DND-41 (cell line): Measurements from ENCODE around the gene TNFSF9.

Experiments
- ATAC-seq: fragments of 200-7000 bp; cut with Tn5 transposase; 3 replicates; pipeline ENCODE4 v1.9.1; 2021; ENCODE audit warnings: low read depth; ENCODE audit not compliant: insufficient read depth
- DNase-seq: peaks from one replicate; pipeline ENCODE4 v3.0.0-alpha.2; 2020
- H2AFZ ChIP-seq: 2 replicates; pipeline ENCODE4 v1.6.0; 2012; ENCODE audit warnings: low read depth, low read length
- H3K27ac ChIP-seq: 2 replicates; pipeline ENCODE4 v1.5.1; 2012; ENCODE audit warnings: low read length, inconsistent platforms
- H3K27me3 ChIP-seq: fragments of 200-600 bp; sonication (generic); 2 replicates; pipeline ENCODE4 v1.6.0; 2012; ENCODE audit warnings: low read length, mild to moderate bottlenecking, inconsistent platforms; ENCODE audit not compliant: insufficient read depth, poor library complexity
- H3K36me3 ChIP-seq: 2 replicates; pipeline ENCODE4 v1.5.1; 2012; ENCODE audit warnings: low read length, inconsistent platforms; ENCODE audit not compliant: insufficient read depth
- H3K4me1 ChIP-seq: 2 replicates; pipeline ENCODE4 v1.5.1; 2012; ENCODE audit warnings: mild to moderate bottlenecking, low read length; ENCODE audit not compliant: insufficient read depth
- H3K4me2 ChIP-seq: 2 replicates; pipeline ENCODE4 v1.6.0; 2012; ENCODE audit warnings: mild to moderate bottlenecking, moderate library complexity, low read length, inconsistent platforms; ENCODE audit not compliant: insufficient read depth
- H3K4me3 ChIP-seq, 2 experiments: fragments of 200-600 bp in 1 of 2; shearing (Covaris generic) in 1 of 2; 2 replicates each; pipeline ENCODE4 v1.5.1; 2012 to 2016; ENCODE audit warnings: inconsistent platforms in 2 of 2, low read length in 2 of 2, mild to moderate bottlenecking in 2 of 2, low read depth in 1 of 2, moderate library complexity in 1 of 2
- H3K79me2 ChIP-seq: 2 replicates; pipeline ENCODE4 v1.6.0; 2012; ENCODE audit warnings: low read length, inconsistent platforms; ENCODE audit not compliant: insufficient read depth
- H3K9ac ChIP-seq: 2 replicates; pipeline ENCODE4 v1.6.0; 2012; ENCODE audit warnings: low read depth, mild to moderate bottlenecking, inconsistent platforms, low read length, moderate library complexity
- H3K9me3 ChIP-seq: 2 replicates; pipeline ENCODE4 v1.5.1; 2012; ENCODE audit warnings: low read length, moderate library complexity, mild to moderate bottlenecking, inconsistent platforms; ENCODE audit not compliant: insufficient read depth, severe bottlenecking
- H4K20me1 ChIP-seq: 2 replicates; pipeline ENCODE4 v1.6.0; 2012; ENCODE audit warnings: low read length; ENCODE audit not compliant: insufficient read depth
- CTCF ChIP-seq: IDR thresholded peaks from 2 replicates; pipeline ENCODE4 v1.5.1; 2012; ENCODE audit warnings: borderline replicate concordance, low read length, moderate library complexity, mild to moderate bottlenecking; ENCODE audit not compliant: poor library complexity, severe bottlenecking; ENCODE audit errors: extremely low read depth
- EZH2 ChIP-seq: IDR thresholded peaks from 3 replicates; pipeline ENCODE4 v1.6.1; 2012; ENCODE audit warnings: borderline replicate concordance, low read depth, mild to moderate bottlenecking, moderate library complexity, low read length, inconsistent platforms; ENCODE audit not compliant: severe bottlenecking

TNFSF9 gene

GRCh38 chr19:6534451-6535093, 3.7 kb downstream of the TNFSF9 start:
- Histone ChIP-seq H3K4me3 (no peak overlapping the region), H3K9me3 (no peaks in the 10 kb centered on the region), H3K4me1 (peaks cover 66% of the 10 kb centered on the region), H3K79me2 (peaks cover 19% of the 10 kb centered on the region), H2AFZ (no peak overlapping the region), H3K36me3 (peaks cover 11% of the 10 kb centered on the region), H3K9ac (no peak overlapping the region), H3K27ac (no peak overlapping the region), H3K27me3 (no peaks in the 10 kb centered on the region), H4K20me1 (no peaks in the 10 kb centered on the region), H3K4me2 (no peak overlapping the region)
- ATAC-seq (no peak), DNase-seq (no peak)
- TF ChIP-seq EZH2 (no peak), CTCF (no peak)

- Histone ChIP-seq H3K4me3 (no peak overlapping the region), H3K4me2 (no peak overlapping the region), H3K9ac (no peak overlapping the region), H3K4me1 (peaks cover 59% of the 10 kb centered on the region), H2AFZ (no peak overlapping the region), H3K27me3 (no peaks in the 10 kb centered on the region), H3K9me3 (no peaks in the 10 kb centered on the region), H3K36me3 (peaks cover 11% of the 10 kb centered on the region), H3K27ac (no peak overlapping the region), H3K79me2 (peaks cover 19% of the 10 kb centered on the region), H4K20me1 (no peaks in the 10 kb centered on the region)
- no peak for TF ChIP-seq EZH2
- no peak for TF ChIP-seq CTCF
- no peak for ATAC-seq
- DNase-seq: no peak
Measured at GRCh38 chr19:6535558-6536137, 4.8 kb downstream of the TNFSF9 start.

- H3K36me3 ChIP-seq: peaks cover 9% of the 10 kb centered on the region
- H3K79me2 ChIP-seq: no peaks in the 10 kb centered on the region
- H4K20me1 ChIP-seq: no peaks in the 10 kb centered on the region
- DNase-seq (no peak), ATAC-seq (no peak)
- no peaks in the 10 kb centered on the region for H3K27me3 ChIP-seq
- H3K4me1 ChIP-seq: peaks cover 34% of the 10 kb centered on the region
- TF ChIP-seq EZH2: no peak
- TF ChIP-seq CTCF: no peak
- no peak overlapping the region for H2AFZ ChIP-seq
- no peaks in the 10 kb centered on the region for H3K9me3 ChIP-seq
- H3K4me3 ChIP-seq: no peak overlapping the region
- H3K27ac ChIP-seq: peak overlapping the region; percentile 35; the same call in 1 of the 2 replicates
- no peak overlapping the region for H3K4me2 ChIP-seq
- no peak overlapping the region for H3K9ac ChIP-seq
Measured at GRCh38 chr19:6539514-6539913, 8.7 kb downstream of the TNFSF9 start.
